Smooth muscle cell (in vitro differentiated cells): Measurements from ENCODE around the gene OR13C5. TPM values are rescaled to one million over a fixed set of nuclear protein-coding genes. Genes with fewer than 3 reads are reported as not detected.
A peak's percentile ranks its signal among the peaks of the same experiment; 100 is the strongest.

Experiments used
- DNase-seq: peaks from one replicate; lab custom pipeline; 2025; ENCODE audit not compliant: unreplicated experiment; lab: John Stamatoyannopoulos, UW
- H2AFZ ChIP-seq: fragments of 200-600 bp; sonication (generic); 2 replicates; pipeline ENCODE4 v1.6.0; 2016; ENCODE audit warnings: antibody characterized with exemption, low read depth, mild to moderate bottlenecking
- H3F3A ChIP-seq: fragments of 200-600 bp; sonication (generic); 2 replicates; pipeline ENCODE4 v1.6.0; 2017; ENCODE audit warnings: antibody characterized with exemption, low read depth
- H3K27ac ChIP-seq: fragments of 200-600 bp; sonication (generic); 2 replicates; pipeline ENCODE4 v1.5.1; 2016; ENCODE audit warnings: low read depth, mild to moderate bottlenecking
- H3K27me3 ChIP-seq: fragments of 200-600 bp; sonication (generic); 2 replicates; pipeline ENCODE4 v1.6.1; 2016; ENCODE audit warnings: low read depth, mild to moderate bottlenecking
- H3K36me3 ChIP-seq: fragments of 200-600 bp; sonication (generic); 2 replicates; pipeline ENCODE4 v1.5.1; 2016; ENCODE audit warnings: low read depth
- H3K4me1 ChIP-seq: fragments of 200-600 bp; sonication (generic); 2 replicates; pipeline ENCODE4 v1.5.1; 2016; ENCODE audit warnings: low read depth
- H3K4me2 ChIP-seq: fragments of 200-600 bp; sonication (generic); 2 replicates; pipeline ENCODE4 v1.6.0; 2016; ENCODE audit warnings: mild to moderate bottlenecking
- H3K4me3 ChIP-seq: fragments of 200-600 bp; sonication (generic); 2 replicates; pipeline ENCODE4 v1.5.1; 2016; ENCODE audit warnings: mild to moderate bottlenecking
- H3K79me2 ChIP-seq: fragments of 200-600 bp; sonication (generic); 2 replicates; pipeline ENCODE4 v1.6.0; 2016; ENCODE audit warnings: low read depth, mild to moderate bottlenecking
- H3K9ac ChIP-seq: fragments of 200-600 bp; sonication (generic); 2 replicates; pipeline ENCODE4 v1.6.0; 2016; ENCODE audit warnings: low read depth
- H3K9me3 ChIP-seq: fragments of 200-600 bp; sonication (generic); replicated peaks from 2 replicates; pipeline ENCODE4 v1.5.1; 2016; ENCODE audit warnings: low read depth
- H4K20me1 ChIP-seq: fragments of 200-600 bp; sonication (generic); 2 replicates; pipeline ENCODE4 v1.6.0; 2016; ENCODE audit warnings: low read depth
- CTCF ChIP-seq: fragments of 200-600 bp; sonication (generic); IDR thresholded peaks from 2 replicates; pipeline ENCODE4 v1.5.1; 2017; ENCODE audit warnings: borderline replicate concordance, mild to moderate bottlenecking, antibody characterized with exemption; ENCODE audit not compliant: insufficient read depth, poor library complexity, severe bottlenecking
- WGBS: methylation state at CpG from one replicate; pipeline ENCODE4 v1.1.7; 2016; ENCODE audit warnings: low lambda C conversion rate; 5-methylcytosine and 5-hydroxymethylcytosine counted together
- polyA plus RNA-seq: library from polyadenylated mRNA; unstranded; fragments of >200 nt; fragmentation: Nextera tagmentation; extraction: Ambion mirVana; gene quantifications from 2 replicates; pipeline ENCODE4 v1.2.1, GENCODE V29; 2016
- total RNA-seq: library from RNA; depleted of rRNA; stranded (reverse); fragments of >200 nt; gene quantifications from 2 replicates; pipeline ENCODE4 v1.2.3, GENCODE V29; 2014

OR13C5 gene
- total and polyA plus RNA-seq, 2 experiments from 2014 or later: not detected

- DNase-seq: no peak
- Histone ChIP-seq H3K4me2 (no peak overlapping the region), H3K9ac (no peak overlapping the region), H3K27me3 (no peaks in the 10 kb centered on the region), H2AFZ (peak overlapping the region; percentile 47), H3F3A (no peaks in the 10 kb centered on the region), H3K4me1 (no peaks in the 10 kb centered on the region), H3K79me2 (no peaks in the 10 kb centered on the region), H3K4me3 (no peak overlapping the region), H3K36me3 (no peaks in the 10 kb centered on the region), H4K20me1 (no peaks in the 10 kb centered on the region), H3K27ac (peak overlapping the region; percentile 2), H3K9me3 (no peaks in the 10 kb centered on the region)
- WGBS: 93% methylated on average over 1 of the region's 1 CpG
- no peak for TF ChIP-seq CTCF
Measured at GRCh38 chr9:104586496-104587180, 12.6 kb downstream of the OR13C5 start.

GRCh38 chr9:104580562-104580961 is 18.7 kb downstream of the OR13C5 start:
- no peaks in the 10 kb centered on the region for H3K79me2 ChIP-seq
- DNase-seq: no peak
- H3K36me3 ChIP-seq: no peaks in the 10 kb centered on the region
- no peak overlapping the region for H3K4me3 ChIP-seq
- no peaks in the 10 kb centered on the region for H3F3A ChIP-seq
- no peaks in the 10 kb centered on the region for H3K27me3 ChIP-seq
- no peak overlapping the region for H3K4me2 ChIP-seq
- H3K9me3 ChIP-seq: no peaks in the 10 kb centered on the region
- no peak overlapping the region for H3K9ac ChIP-seq
- TF ChIP-seq CTCF: no peak
- no peak overlapping the region for H2AFZ ChIP-seq
- H4K20me1 ChIP-seq: no peaks in the 10 kb centered on the region
- no peak overlapping the region for H3K27ac ChIP-seq
- no peaks in the 10 kb centered on the region for H3K4me1 ChIP-seq
- WGBS: 94% methylated on average over 1 of the region's 1 CpG

GRCh38 chr9:104577263-104577662 is 21.9 kb downstream of the OR13C5 start:
- H3K9ac ChIP-seq: no peak overlapping the region
- no peaks in the 10 kb centered on the region for H3K9me3 ChIP-seq
- no peak overlapping the region for H3K4me3 ChIP-seq
- H3K4me2 ChIP-seq: no peak overlapping the region
- no peaks in the 10 kb centered on the region for H4K20me1 ChIP-seq
- H3K27me3 ChIP-seq: no peaks in the 10 kb centered on the region
- H3K36me3 ChIP-seq: no peaks in the 10 kb centered on the region
- no peaks in the 10 kb centered on the region for H3K79me2 ChIP-seq
- H2AFZ ChIP-seq: no peak overlapping the region
- no peak for TF ChIP-seq CTCF
- H3K4me1 ChIP-seq: no peaks in the 10 kb centered on the region
- no peaks in the 10 kb centered on the region for H3F3A ChIP-seq
- WGBS: 84% methylated on average over 5 of the region's 5 CpGs
- no peak for DNase-seq
- no peak overlapping the region for H3K27ac ChIP-seq

GRCh38 chr9:104575456-104575855 is 23.8 kb downstream of the OR13C5 start:
- 77% methylated on average over 2 of the region's 2 CpGs for WGBS
- Histone ChIP-seq H3K36me3 (no peaks in the 10 kb centered on the region), H3K27ac (no peak overlapping the region), H2AFZ (no peak overlapping the region), H3K27me3 (no peaks in the 10 kb centered on the region), H3F3A (no peaks in the 10 kb centered on the region), H3K9ac (no peak overlapping the region), H3K4me3 (no peak overlapping the region), H4K20me1 (no peaks in the 10 kb centered on the region), H3K79me2 (no peaks in the 10 kb centered on the region), H3K4me1 (no peaks in the 10 kb centered on the region), H3K9me3 (no peaks in the 10 kb centered on the region), H3K4me2 (no peak overlapping the region)
- TF ChIP-seq CTCF: no peak
- DNase-seq: no peak
